ENCODE results near the gene GARS1. TPM values are rescaled to one million over a fixed set of nuclear protein-coding genes. Genes with fewer than 3 reads are reported as not detected.

The GARS1 gene
- total and polyA plus RNA-seq, 2 donors (not counting 1 experiment from before 2014, with no cell fraction given), result 322 to 669 TPM

- DNase-seq (ENCODE audit: low read depth in 2 of 2), result no peak
- H3K4me2 ChIP-seq (ENCODE audit: extremely low read depth, insufficient read depth, low read length), result no peak overlapping the region
- H2AFZ ChIP-seq (ENCODE audit: low read length), result no peak overlapping the region
- no peak overlapping the region for H3K4me3 ChIP-seq (replicated peaks in 1 of 4; ENCODE audit: control extremely low read depth in 1 of 4, insufficient read depth in 1 of 4, low read depth in 3 of 4, low read length in 4 of 4)
- H3K4me1 ChIP-seq (ENCODE audit: control insufficient read depth, extremely low read depth, insufficient read depth, low read length), result peaks cover 3% of the 10 kb centered on the region
- no peaks in the 10 kb centered on the region for H4K20me1 ChIP-seq (ENCODE audit: control insufficient read depth, extremely low read depth, insufficient read depth, low read length)
- H3K27me3 ChIP-seq (ENCODE audit: control insufficient read depth, insufficient read depth, low read length), result no peaks in the 10 kb centered on the region
- no peaks in the 10 kb centered on the region for H3K79me2 ChIP-seq (ENCODE audit: control insufficient read depth, insufficient read depth, low read length)
- no peaks in the 10 kb centered on the region for H3K36me3 ChIP-seq (ENCODE audit: control insufficient read depth, insufficient read depth, low read length)
- H3K9ac ChIP-seq (ENCODE audit: insufficient read depth, low read length), result no peak overlapping the region
- no peak for TF ChIP-seq CTCF (conservative IDR thresholded peaks at IDR 0.05 in 1 of 2, IDR thresholded peaks at IDR 0.05 in 1 of 2; ENCODE audit: low read depth in 1 of 2, low read length in 2 of 2)
- no peak for TF ChIP-seq EZH2 (IDR thresholded peaks at IDR 0.05; ENCODE audit: low read length, missing control alignments)
- no peak overlapping the region for H3K27ac ChIP-seq (ENCODE audit: insufficient read depth, low read length)
- no peaks in the 10 kb centered on the region for H3K9me3 ChIP-seq (ENCODE audit: control insufficient read depth, insufficient read depth, low read depth, low read length)
Observed at GRCh38 chr7:30552330-30552729, 42.3 kb upstream of the GARS1 start.

GRCh38 chr7:30553141-30553540, 41.5 kb upstream of the GARS1 start:
- Histone ChIP-seq H3K4me1 (ENCODE audit: control insufficient read depth, extremely low read depth, insufficient read depth, low read length) (peaks cover 3% of the 10 kb centered on the region), H3K27ac (ENCODE audit: insufficient read depth, low read length) (no peak overlapping the region), H3K9me3 (ENCODE audit: control insufficient read depth, insufficient read depth, low read depth, low read length) (no peaks in the 10 kb centered on the region), H3K4me2 (ENCODE audit: extremely low read depth, insufficient read depth, low read length) (no peak overlapping the region), H3K27me3 (ENCODE audit: control insufficient read depth, insufficient read depth, low read length) (no peaks in the 10 kb centered on the region), H3K9ac (ENCODE audit: insufficient read depth, low read length) (no peak overlapping the region), H3K79me2 (ENCODE audit: control insufficient read depth, insufficient read depth, low read length) (no peaks in the 10 kb centered on the region), H2AFZ (ENCODE audit: low read length) (no peak overlapping the region), H4K20me1 (ENCODE audit: control insufficient read depth, extremely low read depth, insufficient read depth, low read length) (no peaks in the 10 kb centered on the region), H3K4me3 (replicated peaks in 1 of 4; ENCODE audit: control extremely low read depth in 1 of 4, insufficient read depth in 1 of 4, low read depth in 3 of 4, low read length in 4 of 4) (no peak overlapping the region), H3K36me3 (ENCODE audit: control insufficient read depth, insufficient read depth, low read length) (no peaks in the 10 kb centered on the region)
- DNase-seq (ENCODE audit: low read depth in 2 of 2), result no peak
- TF ChIP-seq EZH2 (IDR thresholded peaks at IDR 0.05; ENCODE audit: low read length, missing control alignments), result no peak
- TF ChIP-seq CTCF (conservative IDR thresholded peaks at IDR 0.05 in 1 of 2, IDR thresholded peaks at IDR 0.05 in 1 of 2; ENCODE audit: low read depth in 1 of 2, low read length in 2 of 2), result no peak

- Histone ChIP-seq H3K9me3 (ENCODE audit: control insufficient read depth, insufficient read depth, low read depth, low read length) (no peaks in the 10 kb centered on the region), H3K27ac (ENCODE audit: insufficient read depth, low read length) (no peak overlapping the region), H3K4me3 (replicated peaks in 1 of 4; ENCODE audit: control extremely low read depth in 1 of 4, insufficient read depth in 1 of 4, low read depth in 3 of 4, low read length in 4 of 4) (no peak overlapping the region), H4K20me1 (ENCODE audit: control insufficient read depth, extremely low read depth, insufficient read depth, low read length) (no peaks in the 10 kb centered on the region), H3K36me3 (ENCODE audit: control insufficient read depth, insufficient read depth, low read length) (no peaks in the 10 kb centered on the region), H3K4me2 (ENCODE audit: extremely low read depth, insufficient read depth, low read length) (no peak overlapping the region), H3K27me3 (ENCODE audit: control insufficient read depth, insufficient read depth, low read length) (no peaks in the 10 kb centered on the region), H3K79me2 (ENCODE audit: control insufficient read depth, insufficient read depth, low read length) (no peaks in the 10 kb centered on the region), H3K4me1 (ENCODE audit: control insufficient read depth, extremely low read depth, insufficient read depth, low read length) (peaks cover 3% of the 10 kb centered on the region), H3K9ac (ENCODE audit: insufficient read depth, low read length) (no peak overlapping the region), H2AFZ (ENCODE audit: low read length) (no peak overlapping the region)
- TF ChIP-seq CTCF (conservative IDR thresholded peaks at IDR 0.05 in 1 of 2, IDR thresholded peaks at IDR 0.05 in 1 of 2; ENCODE audit: low read depth in 1 of 2, low read length in 2 of 2) (no peak), EZH2 (IDR thresholded peaks at IDR 0.05; ENCODE audit: low read length, missing control alignments) (no peak)
- DNase-seq (ENCODE audit: low read depth in 2 of 2), result no peak
Observed at GRCh38 chr7:30553546-30553945, 41.1 kb upstream of the GARS1 start.

All from fibroblast of lung (primary cell).